Liver (tissue), 9 donors: ENCODE results near the gene NUCKS1. TPM values are rescaled to one million over a fixed set of nuclear protein-coding genes. Genes with fewer than 3 reads are reported as not detected.
A peak's percentile ranks its signal among the peaks of the same experiment; 100 is the strongest.

ENCODE experiments used
- DNase-seq: peaks from one replicate; pipeline ENCODE4 v3.0.0-alpha.2; 2017; ENCODE audit warnings: low spot score
- H3K27ac ChIP-seq, 2 donors: one replicate each; pipeline ENCODE4 v1.7.0; 2013; ENCODE audit warnings: inconsistent platforms in 2 of 2, low read length in 2 of 2, control low read depth in 1 of 2, low read depth in 1 of 2, mild to moderate bottlenecking in 1 of 2
- H3K27me3 ChIP-seq, 4 donors: one replicate each; pipeline versions ENCODE4 v1.6.1 to v1.7.0; 2013; ENCODE audit warnings: low read length in 3 of 4, inconsistent platforms in 1 of 4, mild to moderate bottlenecking in 1 of 4, moderate library complexity in 1 of 4; ENCODE audit not compliant: control insufficient read depth in 4 of 4, insufficient read depth in 4 of 4
- H3K36me3 ChIP-seq, 4 donors: one replicate each; pipeline versions ENCODE4 v1.6.1 to v1.7.0; 2013; ENCODE audit warnings: low read length in 3 of 4, mild to moderate bottlenecking in 3 of 4, low read depth in 1 of 4, moderate library complexity in 1 of 4; ENCODE audit not compliant: control insufficient read depth in 4 of 4, insufficient read depth in 3 of 4
- H3K4me1 ChIP-seq, 4 donors: one replicate each; pipeline versions ENCODE4 v1.6.1 to v1.7.0; 2013; ENCODE audit warnings: low read length in 3 of 4, mild to moderate bottlenecking in 3 of 4, moderate library complexity in 1 of 4; ENCODE audit not compliant: control insufficient read depth in 4 of 4, insufficient read depth in 4 of 4
- H3K4me3 ChIP-seq, 3 donors: one replicate each; pipeline versions ENCODE4 v1.6.1 to v1.7.0; 2013; ENCODE audit warnings: low read length in 3 of 3, control low read depth in 1 of 3, low read depth in 1 of 3, mild to moderate bottlenecking in 1 of 3
- H3K9ac ChIP-seq, 2 donors: one replicate each; pipeline ENCODE4 v1.7.0; 2013; ENCODE audit warnings: low read length in 2 of 2, mild to moderate bottlenecking in 2 of 2, moderate library complexity in 2 of 2, control low read depth in 1 of 2, low read depth in 1 of 2
- H3K9me3 ChIP-seq, 4 donors: one replicate each; pipeline versions ENCODE4 v1.6.1 to v1.7.0; 2013; ENCODE audit warnings: low read length in 3 of 4; ENCODE audit not compliant: control insufficient read depth in 4 of 4
- ATF3 ChIP-seq: IDR thresholded peaks from 2 replicates; pipeline ENCODE4 v1.6.1; 2016; ENCODE audit warnings: antibody characterized with exemption
- CTCF ChIP-seq: fragments of 150-350 bp; IDR thresholded peaks from 2 replicates; pipeline ENCODE4 v1.5.1; 2017; ENCODE audit warnings: improper control_type of control experiment, low read depth, low read length; ENCODE audit not compliant: missing input control
- FOXA2 ChIP-seq: IDR thresholded peaks from 2 replicates; pipeline ENCODE4 v1.6.1; 2016; ENCODE audit warnings: antibody characterized with exemption
- GABPA ChIP-seq, 2 donors: IDR thresholded peaks in 1 of 2; conservative IDR thresholded peaks in 1 of 2; 2 replicates each; pipeline ENCODE4 v1.6.1; 2016; ENCODE audit warnings: antibody characterized with exemption in 2 of 2, mild to moderate bottlenecking in 1 of 2, moderate library complexity in 1 of 2
- NR2F2 ChIP-seq: IDR thresholded peaks from 2 replicates; pipeline ENCODE4 v1.6.1; 2016; ENCODE audit warnings: antibody characterized with exemption
- REST ChIP-seq: IDR thresholded peaks from 2 replicates; pipeline ENCODE4 v1.6.1; 2016; ENCODE audit warnings: antibody characterized with exemption, mild to moderate bottlenecking
- RXRA ChIP-seq, 2 donors: IDR thresholded peaks; 2 replicates each; pipeline ENCODE4 v1.6.1; 2017 to 2018; ENCODE audit warnings: antibody characterized with exemption in 2 of 2, mild to moderate bottlenecking in 1 of 2
- WGBS: extraction: QIAGEN DNeasy Blood & Tissue Kit; methylation state at CpG from one replicate; pipeline ENCODE4 v1.1.7; 2013; 5-methylcytosine and 5-hydroxymethylcytosine counted together
- polyA plus RNA-seq, 2 donors: library from polyadenylated mRNA; stranded (reverse) in 1 of 2; unstranded in 1 of 2; fragments of 200-250 nt in 1 of 2; fragments of >200 nt in 1 of 2; fragmentation: Nextera tagmentation in 1 of 2; extraction: Ambion mirVana in 1 of 2; gene quantifications; one replicate each; pipeline versions ENCODE4 v1.2.1 to v1.2.3, GENCODE V29; 2013 to 2015
- total RNA-seq, 2 donors: library from RNA; depleted of rRNA; stranded (reverse); fragments of >200 nt; gene quantifications; one replicate each; pipeline ENCODE4 v1.2.3, GENCODE V29; 2014
- donor health status: healthy.
- donor health status: healthy.
- donor health status: healthy.
- donor health status: healthy.
- donor health status: healthy.

The NUCKS1 gene
- total and polyA plus RNA-seq, 4 donors = 27.0 to 86.1 (median 42.6) TPM

GRCh38 chr1:205706601-205707502 is 43.1 kb downstream of the NUCKS1 start:
- TF ChIP-seq FOXA2 (no peak), NR2F2 (peak; percentile 42)
- H3K4me3 ChIP-seq = no peak overlapping the region
- WGBS = 75% methylated on average over 6 of the region's 6 CpGs
- peaks cover 3 to 59% (median 50%) of the 10 kb centered on the region in 4 donors for H3K4me1 ChIP-seq
- H3K27ac ChIP-seq = peak overlapping the region in 1 of 2 donors; percentile 17
- H3K27me3 ChIP-seq = no peaks in the 10 kb centered on the region
- no peak overlapping the region for H3K9ac ChIP-seq
- H3K9me3 ChIP-seq = no peaks in the 10 kb centered on the region
- no peaks in the 10 kb centered on the region for H3K36me3 ChIP-seq
- no peak for DNase-seq

- H3K27ac ChIP-seq = no peak overlapping the region
- WGBS = 77% methylated on average over 2 of the region's 2 CpGs
These were observed 45.1 kb downstream of the NUCKS1 start for GRCh38 chr1:205704903-205705302.

More at GRCh38 chr1:205704903-205705302, 45.1 kb downstream of the NUCKS1 start:
- H3K36me3 ChIP-seq = no peaks in the 10 kb centered on the region
- TF ChIP-seq FOXA2 (no peak), NR2F2 (no peak), ATF3 (no peak), REST (no peak), CTCF (no peak), GABPA (IDR thresholded peaks at IDR 0.05 in 1 of 2, conservative IDR thresholded peaks at IDR 0.05 in 1 of 2) (no peak), RXRA (IDR thresholded peaks at IDR 0.05) (no peak)
- no peak for DNase-seq
- no peaks in the 10 kb centered on the region for H3K9me3 ChIP-seq
- H3K4me3 ChIP-seq = no peak overlapping the region
- no peak overlapping the region for H3K9ac ChIP-seq
- no peaks in the 10 kb centered on the region for H3K27me3 ChIP-seq
- H3K4me1 ChIP-seq = peaks cover 7 to 47% (median 32%) of the 10 kb centered on the region in 4 donors
